AG20443 (cell line): ENCODE data around the gene SMPD4.
"Not testable (repeated sequence)": the region's sequence is repeated elsewhere in the genome, so short reads cannot be mapped to it uniquely, and the experiment has no call there.

ENCODE experiments used
- DNase-seq: peaks from one replicate; pipeline ENCODE4 v3.0.0; 2012; ENCODE audit warnings: low spot score, mixed read lengths

SMPD4 gene

GRCh38 chr2:130157825-130158514, 23.4 kb downstream of the SMPD4 start:
- DNase-seq = not testable (repeated sequence)

GRCh38 chr2:130157354-130157753, 24.0 kb downstream of the SMPD4 start:
- not testable (repeated sequence) for DNase-seq

- no peak for DNase-seq
Measured at GRCh38 chr2:130156624-130157004, 24.8 kb downstream of the SMPD4 start.

GRCh38 chr2:130155956-130156623, 25.3 kb downstream of the SMPD4 start:
- peak; percentile 32 for DNase-seq

- DNase-seq = no peak
Measured at GRCh38 chr2:130154773-130155765, 26.3 kb downstream of the SMPD4 start.

GRCh38 chr2:130154423-130154770, 27.0 kb downstream of the SMPD4 start:
- not testable (repeated sequence) for DNase-seq

- not testable (repeated sequence) for DNase-seq
Measured at GRCh38 chr2:130153721-130154422, 27.5 kb downstream of the SMPD4 start.

GRCh38 chr2:130152816-130153595, 28.4 kb downstream of the SMPD4 start:
- no peak for DNase-seq

GRCh38 chr2:130152136-130152815, 29.1 kb downstream of the SMPD4 start:
- DNase-seq = not testable (repeated sequence)

- not testable (repeated sequence) for DNase-seq
Measured at GRCh38 chr2:130151145-130151512, 30.3 kb downstream of the SMPD4 start.

GRCh38 chr2:130150181-130151144, 30.9 kb downstream of the SMPD4 start:
- no peak for DNase-seq

- not testable (repeated sequence) for DNase-seq
Measured at GRCh38 chr2:130148515-130148914, 32.9 kb downstream of the SMPD4 start.

- not testable (repeated sequence) for DNase-seq
Measured at GRCh38 chr2:130145006-130145414, 36.4 kb downstream of the SMPD4 start, which contains the start of gene CCDC74B. Gene CCDC74B (minus strand): TSS chr2:130145112. CDS start chr2:130144996, 116 bp downstream.

GRCh38 chr2:130143266-130144039, 37.9 kb downstream of the SMPD4 start:
- DNase-seq = not testable (repeated sequence)

- not testable (repeated sequence) for DNase-seq
Measured at GRCh38 chr2:130142396-130143265, 38.8 kb downstream of the SMPD4 start.

GRCh38 chr2:130141645-130142370, 39.6 kb downstream of the SMPD4 start:
- not testable (repeated sequence) for DNase-seq

GRCh38 chr2:130141002-130141401, 40.4 kb downstream of the SMPD4 start:
- DNase-seq = not testable (repeated sequence)
